Liver (tissue), 3 donors: ENCODE data around the gene SH3TC2.

Experiments
- ATF3 ChIP-seq: IDR thresholded peaks from 2 replicates; pipeline ENCODE4 v1.6.1; 2016; ENCODE audit warnings: antibody characterized with exemption
- CTCF ChIP-seq: fragments of 150-350 bp; IDR thresholded peaks from 2 replicates; pipeline ENCODE4 v1.5.1; 2017; ENCODE audit warnings: improper control_type of control experiment, low read depth, low read length; ENCODE audit not compliant: missing input control
- HNF4A ChIP-seq, 2 donors: conservative IDR thresholded peaks; 2 replicates each; pipeline ENCODE4 v1.6.1; 2016; ENCODE audit warnings: antibody characterized with exemption in 2 of 2, mild to moderate bottlenecking in 2 of 2
- JUND ChIP-seq, 2 donors: IDR thresholded peaks; 2 replicates each; pipeline ENCODE4 v1.6.1; 2016; ENCODE audit warnings: antibody characterized with exemption in 2 of 2
- REST ChIP-seq: IDR thresholded peaks from 2 replicates; pipeline ENCODE4 v1.6.1; 2016; ENCODE audit warnings: antibody characterized with exemption, mild to moderate bottlenecking
- RXRA ChIP-seq, 2 donors: IDR thresholded peaks; 2 replicates each; pipeline ENCODE4 v1.6.1; 2017 to 2018; ENCODE audit warnings: antibody characterized with exemption in 2 of 2, mild to moderate bottlenecking in 1 of 2
- SP1 ChIP-seq: IDR thresholded peaks from 2 replicates; pipeline ENCODE4 v1.6.1; 2018; ENCODE audit warnings: antibody characterized with exemption, mild to moderate bottlenecking
- TAF1 ChIP-seq: conservative IDR thresholded peaks from 2 replicates; pipeline ENCODE4 v1.6.1; 2016; ENCODE audit warnings: antibody characterized with exemption, mild to moderate bottlenecking
- donor health status: healthy.
- donor health status: healthy.

DNA sequence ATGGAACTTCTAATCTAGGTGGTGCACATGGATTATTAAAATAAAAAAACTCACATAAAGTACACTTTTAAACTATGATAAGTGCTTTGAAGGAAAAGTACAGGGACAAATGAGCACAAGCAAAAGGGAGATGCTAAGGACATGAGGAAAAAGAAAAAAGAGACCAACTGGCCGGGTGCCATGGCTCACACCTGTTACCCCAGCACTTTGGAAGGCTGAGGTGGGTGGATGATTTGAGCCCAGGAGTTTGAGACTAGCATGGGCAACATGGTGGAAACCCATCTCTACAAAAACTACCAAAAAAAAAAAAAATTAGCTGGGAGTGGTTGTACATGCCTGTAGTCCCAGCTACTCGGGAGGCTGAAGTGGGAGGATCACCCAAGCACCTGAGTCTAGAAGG, 67.1 kb downstream of the SH3TC2 start:
- TF ChIP-seq CTCF (no peak), TAF1 (no peak), JUND (IDR thresholded peaks at IDR 0.05) (no peak), RXRA (IDR thresholded peaks at IDR 0.05) (no peak), REST (no peak), SP1 (no peak), HNF4A (conservative IDR thresholded peaks at IDR 0.05) (no peak), ATF3 (no peak)
